Upper lobe of right lung (tissue), 1 donor: ENCODE data around the gene IDE. TPM values are rescaled to one million over a fixed set of nuclear protein-coding genes. Genes with fewer than 3 reads are reported as not detected.

ENCODE experiments used
- ATAC-seq: fragments of 200-7000 bp; cut with Tn5 transposase; one replicate; pipeline ENCODE4 v1.9.1; 2020; ENCODE audit warnings: mild to moderate bottlenecking, moderate library complexity
- DNase-seq: peaks from one replicate; pipeline ENCODE4 v3.0.0-alpha.2; 2020
- H3K27ac ChIP-seq: fragments of 200-600 bp; one replicate; pipeline ENCODE4 v1.8.0; 2022
- H3K27me3 ChIP-seq: fragments of 200-600 bp; one replicate; pipeline ENCODE4 v1.8.0; 2022; ENCODE audit warnings: mild to moderate bottlenecking
- H3K36me3 ChIP-seq: fragments of 200-600 bp; one replicate; pipeline ENCODE4 v1.8.0; 2022
- H3K4me1 ChIP-seq: fragments of 200-600 bp; one replicate; pipeline ENCODE4 v1.8.0; 2022
- H3K4me3 ChIP-seq: fragments of 200-600 bp; one replicate; pipeline ENCODE4 v1.8.0; 2022; ENCODE audit warnings: mild to moderate bottlenecking
- H3K9me3 ChIP-seq: fragments of 200-600 bp; one replicate; pipeline ENCODE4 v1.8.0; 2022
- CTCF ChIP-seq: fragments of 200-600 bp; IDR thresholded peaks from one replicate; pipeline ENCODE4 v1.8.0; 2022; ENCODE audit warnings: antibody characterized with exemption
- intact Hi-C: fragments of 100-400 bp; cut with DNase I; formaldehyde crosslinking; loops from one replicate; pipeline ENCODE4 v1.11.0; 2022
- total RNA-seq: library from RNA; stranded (reverse); fragmentation: NEBNext Ultra II Directional; extraction: Animal tissue kit (Norgen Biotek cat#: 25700); gene quantifications from one replicate; pipeline ENCODE4 v1.2.1, GENCODE V29; 2021
- donor health status: DM: no; HTN: yes; CAD: no; lungs with severe emphysema.

The IDE gene
- total RNA-seq, 1 donor from 2014 or later = 35.2 TPM

GRCh38 chr10:92595505-92595904 is 21.6 kb upstream of the IDE start:
- intact Hi-C loops = no loop called here
- no peak for ATAC-seq
- H3K9me3 ChIP-seq = no peaks in the 10 kb centered on the region
- no peak for TF ChIP-seq CTCF
- H3K36me3 ChIP-seq = no peaks in the 10 kb centered on the region
- no peaks in the 10 kb centered on the region for H3K27me3 ChIP-seq
- H3K4me1 ChIP-seq = peaks cover 8% of the 10 kb centered on the region
- H3K27ac ChIP-seq = no peak overlapping the region
- no peak for DNase-seq
- H3K4me3 ChIP-seq = no peak overlapping the region

GRCh38 chr10:92593619-92594588 is 20.0 kb upstream of the IDE start:
- ATAC-seq = no peak
- Histone ChIP-seq H3K4me3 (peak overlapping the region; percentile 86), H3K27me3 (no peaks in the 10 kb centered on the region), H3K4me1 (peaks cover 8% of the 10 kb centered on the region), H3K27ac (no peak overlapping the region), H3K9me3 (no peaks in the 10 kb centered on the region), H3K36me3 (no peaks in the 10 kb centered on the region)
- no peak for TF ChIP-seq CTCF
- DNase-seq = no peak
- intact Hi-C loops = no loop called here

GRCh38 chr10:92592761-92593618 is 19.1 kb upstream of the IDE start, which contains the start of gene KIF11:
KIF11 (plus strand) TSS chr10:92593130; CDS start chr10:92593376, 246 bp downstream.
- ATAC-seq (peak; percentile 96), DNase-seq (peak; percentile 99)
- intact Hi-C loops = no loop called here
- Histone ChIP-seq H3K4me3 (peak within 1 kb of the TSS; percentile 86), H3K4me1 (peaks cover 8% of the 10 kb centered on the region), H3K27me3 (no peaks in the 10 kb centered on the region), H3K27ac (peak within 1 kb of the TSS; percentile 92), H3K9me3 (no peaks in the 10 kb centered on the region), H3K36me3 (no peaks in the 10 kb centered on the region)
- no peak for TF ChIP-seq CTCF

GRCh38 chr10:92591550-92592022 is 17.7 kb upstream of the IDE start:
- peak; percentile 97 for DNase-seq
- Histone ChIP-seq H3K27me3 (no peaks in the 10 kb centered on the region), H3K4me3 (peak overlapping the region; percentile 86), H3K9me3 (no peaks in the 10 kb centered on the region), H3K27ac (peak overlapping the region; percentile 92), H3K4me1 (peaks cover 8% of the 10 kb centered on the region), H3K36me3 (no peaks in the 10 kb centered on the region)
- peak; percentile 96 for ATAC-seq
- intact Hi-C loops = no loop called here
- TF ChIP-seq CTCF = no peak
